ENCODE measurements around the gene CHCHD1. TPM values are rescaled to one million over a fixed set of nuclear protein-coding genes. Genes with fewer than 3 reads are reported as not detected.
"Not testable (repeated sequence)": the region's sequence is repeated elsewhere in the genome, so short reads cannot be mapped to it uniquely, and the experiment has no call there.

Gene CHCHD1
- total RNA-seq, 2 experiments from 2014 or later: 34.9 to 36.2 TPM

DNA sequence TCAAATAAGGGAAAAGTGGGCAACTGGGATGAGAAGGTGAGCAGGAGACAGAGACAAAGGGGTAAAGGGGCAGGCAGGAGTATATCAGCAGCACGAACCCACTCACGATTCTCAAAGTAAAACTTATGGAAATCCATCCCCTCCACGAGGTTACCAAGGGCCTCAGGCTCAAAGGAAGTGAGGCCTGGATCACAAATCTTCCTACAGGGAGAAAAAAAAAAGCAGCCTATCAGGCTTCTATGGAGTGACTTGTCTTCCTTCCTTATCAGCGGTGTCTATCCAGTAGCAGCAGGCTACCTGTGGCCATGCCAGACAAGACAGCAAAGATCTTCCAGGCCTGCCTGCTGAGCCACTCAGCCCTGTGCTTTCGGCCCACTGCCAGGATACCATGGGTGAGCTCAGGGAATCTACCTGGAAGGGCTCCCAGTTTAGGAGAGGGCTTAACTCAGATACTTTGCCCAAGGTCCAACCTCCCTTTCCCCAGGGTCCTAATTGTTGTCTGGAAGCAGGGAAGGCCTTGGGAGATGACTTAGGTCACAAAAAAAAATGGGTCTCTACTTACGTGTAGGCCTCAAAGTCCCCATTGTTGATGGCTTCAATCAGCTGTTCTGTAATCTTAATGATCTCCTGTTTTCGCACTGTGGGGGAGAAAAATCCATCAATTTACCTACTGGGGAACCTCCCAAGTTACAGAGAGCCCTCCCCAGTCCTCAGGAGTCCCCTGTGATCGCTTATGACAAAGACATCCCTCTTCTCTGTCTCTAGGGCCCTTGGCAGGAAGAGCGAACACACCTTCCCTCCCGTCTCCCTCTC lies 35.3 kb downstream of the CHCHD1 start:
- ChIA-PET POLR2A (no interaction called here), CTCF (interaction anchor here (0.6 kb wide), 1 partner anchor 123 kb away, joined by 3 read pairs; no protein-coding TSS in a partner anchor)

DNA sequence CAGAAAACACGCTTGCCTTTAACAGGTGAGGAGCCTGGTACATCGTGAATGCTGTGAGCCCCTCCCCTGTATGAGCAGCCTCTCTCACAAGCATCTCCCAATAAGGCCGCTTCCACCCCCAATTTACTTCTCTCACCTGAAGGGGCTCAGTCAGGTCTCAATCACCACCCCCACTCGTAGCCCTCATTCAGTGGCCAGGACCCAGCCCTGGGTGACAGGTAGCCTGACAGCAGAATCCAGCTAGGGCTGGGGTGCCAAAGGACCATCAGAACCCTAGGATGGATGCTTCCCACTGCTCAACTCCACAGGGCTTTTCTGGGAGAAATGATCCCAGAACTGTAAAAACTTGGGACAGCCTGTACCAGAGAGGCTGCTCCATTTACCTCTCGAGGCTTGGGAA lies 36.0 kb downstream of the CHCHD1 start:
- CTCF ChIA-PET: no interaction called here
- POLR2A ChIA-PET: no interaction called here

DNA sequence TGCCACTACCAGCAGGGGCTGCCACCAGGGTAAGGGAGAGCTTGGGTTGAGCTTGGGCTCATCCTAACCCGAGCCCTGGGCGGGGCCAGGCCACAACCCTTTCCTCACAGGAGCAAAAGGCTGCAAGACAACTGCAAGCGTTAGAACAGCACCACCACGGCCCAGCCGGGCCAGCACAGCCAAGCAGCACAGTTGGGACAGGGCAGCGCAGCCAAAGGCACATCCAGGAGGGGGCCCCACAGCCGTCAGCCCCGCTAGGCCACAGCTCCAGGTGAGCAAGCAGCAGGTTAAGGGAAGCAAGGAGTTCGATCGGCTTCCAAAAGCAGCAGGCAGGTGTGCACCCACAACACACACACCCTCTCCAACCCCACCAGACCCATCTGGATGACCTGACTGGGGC lies 36.6 kb downstream of the CHCHD1 start:
- POLR2A ChIA-PET: no interaction called here
- CTCF ChIA-PET: no interaction called here

DNA sequence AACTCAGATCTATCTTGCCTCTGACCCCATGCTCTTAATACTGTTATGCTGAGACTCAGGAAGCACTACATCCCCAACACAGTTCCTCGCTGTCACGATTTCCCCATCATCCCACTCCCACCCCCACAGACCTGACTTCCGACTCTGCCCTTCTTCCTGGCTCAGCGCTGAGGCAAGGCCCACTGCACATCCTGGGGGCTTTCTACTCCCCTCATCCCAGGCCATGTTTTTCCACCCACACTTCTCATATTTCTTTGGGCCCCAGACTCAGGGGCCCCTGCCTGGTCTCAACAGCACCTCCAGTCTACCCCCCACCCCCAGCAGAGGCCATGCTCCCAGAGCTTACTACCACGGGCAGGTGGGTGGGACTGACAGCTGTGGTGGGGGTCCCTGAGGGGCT lies 37.2 kb downstream of the CHCHD1 start:
- CTCF ChIA-PET: no interaction called here
- POLR2A ChIA-PET: no interaction called here

DNA sequence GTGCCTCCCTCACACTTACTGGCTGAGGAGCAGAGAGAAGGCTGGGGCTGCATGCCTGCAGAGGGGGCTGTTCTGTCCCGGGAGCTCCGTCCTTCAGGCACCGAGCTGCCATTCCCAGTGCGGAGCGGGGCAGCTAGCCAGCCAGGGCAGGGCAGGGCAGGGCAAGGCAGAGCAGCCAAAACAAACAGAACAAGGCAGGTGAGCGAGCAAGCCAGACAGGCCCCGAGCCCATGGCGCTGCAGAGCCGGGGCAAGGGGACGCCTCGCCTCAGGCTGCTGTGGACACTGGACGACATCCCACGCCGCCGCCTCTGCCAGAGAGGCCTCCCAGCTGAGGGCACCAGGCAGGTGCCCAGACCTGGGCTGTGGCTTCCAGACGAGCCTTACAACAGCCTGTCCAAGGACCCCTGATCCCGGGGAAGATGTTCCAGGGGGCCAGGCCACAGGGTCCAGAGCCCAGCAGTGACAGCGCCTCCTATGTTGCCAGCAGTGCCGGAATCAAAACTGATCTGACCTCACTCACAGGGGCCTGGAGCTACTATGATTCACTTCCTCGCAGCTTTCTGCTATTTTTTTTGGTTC lies 37.8 kb downstream of the CHCHD1 start:
- POLR2A ChIA-PET: no interaction called here
- CTCF ChIA-PET: interaction anchor here (1.4 kb wide), 1 partner anchor 30 kb away, joined by 3 read pairs; no protein-coding TSS in a partner anchor

DNA sequence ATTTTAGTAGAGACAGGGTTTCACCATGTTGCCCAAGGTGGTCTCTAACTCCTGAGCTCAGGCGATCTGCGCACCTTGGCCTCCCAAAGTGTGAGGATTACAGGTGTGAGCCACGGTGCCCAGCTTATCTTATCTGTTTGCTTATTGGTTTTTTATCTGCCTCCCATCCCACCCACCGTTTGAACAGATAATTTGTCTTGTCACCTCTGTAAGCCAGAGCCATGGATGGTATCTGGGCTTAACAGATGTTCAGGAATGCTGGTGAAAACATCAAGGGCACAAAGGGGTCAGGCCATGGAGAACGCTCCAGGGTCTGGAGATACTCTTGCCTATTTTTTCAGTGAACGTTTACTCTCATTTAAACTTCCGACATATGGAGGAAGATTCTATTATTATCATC lies 41.5 kb downstream of the CHCHD1 start:
- POLR2A ChIA-PET: no interaction called here
- CTCF ChIA-PET: no interaction called here

DNA sequence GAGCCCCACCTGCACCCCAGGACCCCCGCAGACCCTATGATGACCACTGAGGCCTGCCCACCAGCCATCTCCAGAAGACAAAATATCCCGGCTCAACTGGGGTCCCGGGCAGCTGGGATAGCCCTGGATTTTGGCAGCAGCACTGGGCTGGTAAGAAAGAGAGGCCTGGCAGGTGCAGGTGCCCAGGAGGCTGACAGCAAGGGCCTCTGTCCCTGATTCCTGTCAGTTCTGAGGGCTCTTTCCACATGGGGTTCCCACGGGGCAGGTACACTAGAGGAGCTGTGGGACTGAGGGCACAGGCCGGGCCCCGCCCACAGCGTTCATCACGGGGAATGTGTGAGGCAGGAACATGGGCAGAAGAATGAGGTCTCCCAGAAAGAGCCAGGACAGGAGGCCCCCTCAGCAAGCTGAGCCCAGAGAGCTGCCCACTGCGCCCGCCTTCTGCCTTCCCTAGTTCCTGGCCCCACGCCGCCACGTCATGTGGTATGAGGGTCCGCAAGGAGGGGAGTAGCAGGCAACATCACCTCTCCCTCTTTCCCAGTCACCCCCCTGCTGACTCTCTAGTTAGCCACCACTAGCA lies 42.4 kb downstream of the CHCHD1 start:
- ChIA-PET CTCF (no interaction called here), POLR2A (no interaction called here)

DNA sequence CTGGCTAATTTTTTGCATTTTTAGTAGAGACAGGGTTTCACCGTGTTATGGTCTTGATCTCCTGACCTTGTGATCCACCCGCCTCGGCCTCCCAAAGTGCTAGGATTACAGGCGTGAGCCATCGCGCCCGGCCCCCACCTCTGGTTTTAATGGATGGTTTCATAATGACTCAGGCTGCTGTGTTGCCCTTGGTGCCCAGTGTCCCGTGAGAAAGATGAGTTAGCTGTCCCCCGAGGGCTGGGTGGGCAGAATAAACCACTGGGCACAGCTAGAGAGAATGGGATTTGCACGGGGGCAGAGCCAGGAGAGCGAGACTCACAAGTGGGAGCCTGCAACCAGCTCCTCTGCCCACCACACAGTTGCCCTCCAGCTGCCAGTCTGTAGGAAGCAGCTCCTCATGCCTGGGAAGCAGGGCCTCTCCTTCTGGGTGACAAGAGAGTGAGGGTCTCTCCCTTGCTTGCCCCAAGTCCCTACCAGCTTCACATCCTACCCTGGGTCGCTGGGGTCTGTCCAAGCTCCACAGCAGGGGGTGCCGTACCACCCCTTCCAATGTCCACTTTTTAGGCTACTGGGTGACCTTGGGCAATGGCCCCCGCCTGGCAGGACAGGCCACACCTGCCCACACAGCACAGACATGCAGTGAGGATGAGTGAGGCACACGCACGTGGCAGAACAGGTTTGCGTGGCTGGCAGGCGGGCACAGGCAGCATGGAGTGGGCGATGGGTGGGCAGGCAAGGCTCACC lies 45.7 kb downstream of the CHCHD1 start:
- POLR2A ChIA-PET: no interaction called here
- CTCF ChIA-PET: interaction anchor here (1.0 kb wide), 1 partner anchor 13 kb away, joined by 3 read pairs; no protein-coding TSS in a partner anchor

DNA sequence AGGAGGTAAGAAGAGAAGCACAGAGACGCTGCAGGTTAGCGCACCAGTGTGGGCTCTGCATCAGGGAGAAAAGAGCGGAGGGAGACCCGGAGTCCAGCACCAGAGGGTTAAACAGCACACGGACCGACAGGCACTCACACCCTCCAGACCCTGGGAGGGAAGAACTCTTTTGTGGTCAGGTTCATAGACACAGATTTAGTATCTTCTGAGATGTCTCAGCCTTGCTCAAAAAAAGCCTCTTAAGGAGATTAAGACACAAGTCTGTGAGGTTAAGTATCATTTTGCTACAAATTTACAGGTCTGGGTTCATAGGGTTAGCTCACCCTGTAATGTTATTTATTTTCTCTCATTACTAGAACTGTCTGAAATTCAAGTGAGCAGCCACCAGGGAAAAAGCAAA lies 46.3 kb downstream of the CHCHD1 start:
- ChIA-PET POLR2A (no interaction called here), CTCF (interaction anchor here (1.0 kb wide), 1 partner anchor 14 kb away, joined by 3 read pairs; no protein-coding TSS in a partner anchor)

DNA sequence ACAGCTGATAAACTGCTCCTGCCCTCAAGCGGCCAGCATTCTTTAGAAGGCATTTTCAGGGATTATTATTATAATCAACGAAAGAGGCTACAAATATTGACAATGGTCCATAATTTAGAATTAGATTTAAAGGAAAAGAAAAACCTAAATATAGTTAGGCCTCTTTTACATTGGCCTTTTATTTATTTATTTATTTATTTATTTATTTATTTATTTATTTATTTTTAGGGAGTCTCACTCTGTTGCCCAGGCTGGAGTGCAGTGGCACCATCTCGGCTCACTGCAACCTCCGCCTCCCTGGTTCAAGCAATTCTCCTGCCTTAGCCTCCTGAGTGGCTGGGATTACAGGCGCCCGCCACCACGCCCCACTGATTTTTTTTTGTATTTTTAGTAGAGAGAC lies 47.2 kb downstream of the CHCHD1 start:
- CTCF ChIA-PET, POLR2A ChIA-PET: not testable (repeated sequence)

Other genes starting within 250 kb of the CHCHD1 start
- 10 to 100 TPM; 11.6 to 14.0 TPM for gene USP54, start 190.7 kb upstream of the CHCHD1 start, total RNA-seq
- gene MYOZ1, start 140.6 kb upstream of the CHCHD1 start, total RNA-seq: not detected
- gene SYNPO2L, start 126.0 kb upstream of the CHCHD1 start, total RNA-seq: not detected
- 1 to 10 TPM; 7.5 to 8.6 TPM for gene AGAP5, start 83.9 kb upstream of the CHCHD1 start, total RNA-seq
- gene SEC24C, start 37.7 kb upstream of the CHCHD1 start, total RNA-seq: 10 to 100 TPM; 89.0 to 89.9 TPM
- gene ZSWIM8, start 3.6 kb downstream of the CHCHD1 start, total RNA-seq: 10 to 100 TPM; 45.9 to 50.5 TPM
- 10 to 100 TPM; 38.5 to 41.6 TPM for gene NDST2, start 29.6 kb downstream of the CHCHD1 start, total RNA-seq
- 10 to 100 TPM; 15.8 to 16.2 TPM for gene CAMK2G, start 92.5 kb downstream of the CHCHD1 start, total RNA-seq
- under 1 TPM; 0.25 to 0.38 TPM for gene PLAU, start 129.1 kb downstream of the CHCHD1 start, total RNA-seq
- gene VCL, start 216.1 kb downstream of the CHCHD1 start, total RNA-seq: 10 to 100 TPM; 25.4 to 25.9 TPM